ENCODE results near the gene VPS36. TPM values are rescaled to one million over a fixed set of nuclear protein-coding genes. Genes with fewer than 3 reads are reported as not detected.
A peak's percentile ranks its signal among the peaks of the same experiment; 100 is the strongest.

Gene VPS36
- total and polyA plus RNA-seq, 2 of the 13 experiments (the other 11 are each of a cell fraction or from before 2014, with no cell fraction given) = 17.2 to 22.4 TPM

GRCh38 chr13:52449331-52450011, 963 bp downstream of the VPS36 start:
- ChIA-PET CTCF (ENCODE audit: low intra/inter-chr PET ratio, low total read pairs) (interaction anchor here (0.6 kb wide), 1 partner anchor 39 kb away, joined by 3 read pairs; no protein-coding TSS in a partner anchor), POLR2A (interaction anchor here (0.7 to 2.3 kb wide), 3 partner anchors 106 to 203 kb away, joined by 3 to 10 read pairs (median 3); partner anchors contain the start of gene SUGT1)
- Histone ChIP-seq H3K27me3 (ENCODE audit: control insufficient read depth in 1 of 2, insufficient read depth in 2 of 2, low read length in 2 of 2) (no peaks in the 10 kb centered on the region; a peak in 1 of 5 replicates), H3K4me2 (ENCODE audit: low read depth, low read length) (peak overlapping the region; percentile 85), H3K4me3 (replicated peaks in 1 of 3; ENCODE audit: insufficient read depth in 1 of 3, low read depth in 2 of 3, low read length in 3 of 3) (peak overlapping the region; percentile 66 to 87 (median 84)), H3K27ac (ENCODE audit: extremely low read length, insufficient read depth, low read length) (peak overlapping the region; percentile 88), H3K9me3 (ENCODE audit: low read length) (no peaks in the 10 kb centered on the region), H4K20me1 (ENCODE audit: insufficient read depth, low read length) (peaks cover 9% of the 10 kb centered on the region; the same call in 1 of the 2 replicates), H2AFZ (ENCODE audit: low read length) (no peak overlapping the region), H3K4me1 (ENCODE audit: insufficient read depth, low read length) (peaks cover 36% of the 10 kb centered on the region), H3K79me2 (ENCODE audit: insufficient read depth, low read length) (peaks cover 34% of the 10 kb centered on the region), H3K36me3 (replicated peaks in 1 of 2; ENCODE audit: control insufficient read depth in 1 of 2, insufficient read depth in 2 of 2, low read length in 2 of 2) (peaks cover 0 to 2% of the 10 kb centered on the region in 2 experiments; a peak in 2 of 5 replicates), H3K9ac (ENCODE audit: insufficient read depth, low read depth, low read length) (peak overlapping the region; percentile 94)
- FAIRE-seq = no peak
- in situ Hi-C loops (cut with HindIII; ENCODE audit: extremely low pct_ligation_motif_present, low pct_unique_long_range_greater_than_20kb) = loop anchor here (10.0 to 25.0 kb wide), 2 partner anchors 105 to 437 kb away; partner anchors contain the start of genes ALG11, ATP7B and UTP14C
- TSS peak; percentile 59 for BruUV-seq (replicated peaks)
- intact Hi-C loops (cut with micrococcal nuclease; ENCODE audit: unreplicated experiment) = loop anchor here (1.0 to 10.0 kb wide), 3 partner anchors 21 to 205 kb away; partner anchors contain the start of gene SUGT1
- no peak for ATAC-seq
- WGBS (ENCODE audit: low lambda C conversion rate) = 9% methylated on average over 10 of the region's 10 CpGs
- DNase-seq (ENCODE audit: low spot score) = no peak
- no peak for TF ChIP-seq EZH2 (conservative IDR thresholded peaks at IDR 0.05; ENCODE audit: low read depth, low read length)
- TF ChIP-seq ZNF24 (IDR thresholded peaks at IDR 0.05) = no peak
- TF ChIP-seq, protein P1, sequence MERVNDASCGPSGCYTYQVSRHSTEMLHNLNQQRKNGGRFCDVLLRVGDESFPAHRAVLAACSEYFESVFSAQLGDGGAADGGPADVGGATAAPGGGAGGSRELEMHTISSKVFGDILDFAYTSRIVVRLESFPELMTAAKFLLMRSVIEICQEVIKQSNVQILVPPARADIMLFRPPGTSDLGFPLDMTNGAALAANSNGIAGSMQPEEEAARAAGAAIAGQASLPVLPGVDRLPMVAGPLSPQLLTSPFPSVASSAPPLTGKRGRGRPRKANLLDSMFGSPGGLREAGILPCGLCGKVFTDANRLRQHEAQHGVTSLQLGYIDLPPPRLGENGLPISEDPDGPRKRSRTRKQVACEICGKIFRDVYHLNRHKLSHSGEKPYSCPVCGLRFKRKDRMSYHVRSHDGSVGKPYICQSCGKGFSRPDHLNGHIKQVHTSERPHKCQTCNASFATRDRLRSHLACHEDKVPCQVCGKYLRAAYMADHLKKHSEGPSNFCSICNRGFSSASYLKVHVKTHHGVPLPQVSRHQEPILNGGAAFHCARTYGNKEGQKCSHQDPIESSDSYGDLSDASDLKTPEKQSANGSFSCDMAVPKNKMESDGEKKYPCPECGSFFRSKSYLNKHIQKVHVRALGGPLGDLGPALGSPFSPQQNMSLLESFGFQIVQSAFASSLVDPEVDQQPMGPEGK (CRISPR knock-in tag; IDR thresholded peaks at IDR 0.05) = no peak
- no peak for TF ChIP-seq PAX8 (CRISPR knock-in tag; IDR thresholded peaks at IDR 0.05; ENCODE audit: borderline replicate concordance)
- no peak for TF ChIP-seq SUZ12 (IDR thresholded peaks at IDR 0.05; ENCODE audit: low read depth, low read length)
- TF ChIP-seq, protein P2, sequence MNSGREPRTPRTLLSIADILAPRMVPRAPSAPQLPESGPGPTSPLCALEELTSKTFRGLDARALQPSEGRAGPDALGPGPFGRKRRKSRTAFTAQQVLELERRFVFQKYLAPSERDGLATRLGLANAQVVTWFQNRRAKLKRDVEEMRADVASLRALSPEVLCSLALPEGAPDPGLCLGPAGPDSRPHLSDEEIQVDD (CRISPR knock-in tag; IDR thresholded peaks at IDR 0.05; ENCODE audit: borderline replicate concordance) = no peak
- TF ChIP-seq ZNF792 (CRISPR knock-in tag; IDR thresholded peaks at IDR 0.05) = 0 out of 2 replicates have a peak, but pooled peaks have one; percentile 2
- TF ChIP-seq, protein P3, sequence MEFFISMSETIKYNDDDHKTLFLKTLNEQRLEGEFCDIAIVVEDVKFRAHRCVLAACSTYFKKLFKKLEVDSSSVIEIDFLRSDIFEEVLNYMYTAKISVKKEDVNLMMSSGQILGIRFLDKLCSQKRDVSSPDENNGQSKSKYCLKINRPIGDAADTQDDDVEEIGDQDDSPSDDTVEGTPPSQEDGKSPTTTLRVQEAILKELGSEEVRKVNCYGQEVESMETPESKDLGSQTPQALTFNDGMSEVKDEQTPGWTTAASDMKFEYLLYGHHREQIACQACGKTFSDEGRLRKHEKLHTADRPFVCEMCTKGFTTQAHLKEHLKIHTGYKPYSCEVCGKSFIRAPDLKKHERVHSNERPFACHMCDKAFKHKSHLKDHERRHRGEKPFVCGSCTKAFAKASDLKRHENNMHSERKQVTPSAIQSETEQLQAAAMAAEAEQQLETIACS (CRISPR knock-in tag; IDR thresholded peaks at IDR 0.05) = no peak
- TF ChIP-seq, protein P4, sequence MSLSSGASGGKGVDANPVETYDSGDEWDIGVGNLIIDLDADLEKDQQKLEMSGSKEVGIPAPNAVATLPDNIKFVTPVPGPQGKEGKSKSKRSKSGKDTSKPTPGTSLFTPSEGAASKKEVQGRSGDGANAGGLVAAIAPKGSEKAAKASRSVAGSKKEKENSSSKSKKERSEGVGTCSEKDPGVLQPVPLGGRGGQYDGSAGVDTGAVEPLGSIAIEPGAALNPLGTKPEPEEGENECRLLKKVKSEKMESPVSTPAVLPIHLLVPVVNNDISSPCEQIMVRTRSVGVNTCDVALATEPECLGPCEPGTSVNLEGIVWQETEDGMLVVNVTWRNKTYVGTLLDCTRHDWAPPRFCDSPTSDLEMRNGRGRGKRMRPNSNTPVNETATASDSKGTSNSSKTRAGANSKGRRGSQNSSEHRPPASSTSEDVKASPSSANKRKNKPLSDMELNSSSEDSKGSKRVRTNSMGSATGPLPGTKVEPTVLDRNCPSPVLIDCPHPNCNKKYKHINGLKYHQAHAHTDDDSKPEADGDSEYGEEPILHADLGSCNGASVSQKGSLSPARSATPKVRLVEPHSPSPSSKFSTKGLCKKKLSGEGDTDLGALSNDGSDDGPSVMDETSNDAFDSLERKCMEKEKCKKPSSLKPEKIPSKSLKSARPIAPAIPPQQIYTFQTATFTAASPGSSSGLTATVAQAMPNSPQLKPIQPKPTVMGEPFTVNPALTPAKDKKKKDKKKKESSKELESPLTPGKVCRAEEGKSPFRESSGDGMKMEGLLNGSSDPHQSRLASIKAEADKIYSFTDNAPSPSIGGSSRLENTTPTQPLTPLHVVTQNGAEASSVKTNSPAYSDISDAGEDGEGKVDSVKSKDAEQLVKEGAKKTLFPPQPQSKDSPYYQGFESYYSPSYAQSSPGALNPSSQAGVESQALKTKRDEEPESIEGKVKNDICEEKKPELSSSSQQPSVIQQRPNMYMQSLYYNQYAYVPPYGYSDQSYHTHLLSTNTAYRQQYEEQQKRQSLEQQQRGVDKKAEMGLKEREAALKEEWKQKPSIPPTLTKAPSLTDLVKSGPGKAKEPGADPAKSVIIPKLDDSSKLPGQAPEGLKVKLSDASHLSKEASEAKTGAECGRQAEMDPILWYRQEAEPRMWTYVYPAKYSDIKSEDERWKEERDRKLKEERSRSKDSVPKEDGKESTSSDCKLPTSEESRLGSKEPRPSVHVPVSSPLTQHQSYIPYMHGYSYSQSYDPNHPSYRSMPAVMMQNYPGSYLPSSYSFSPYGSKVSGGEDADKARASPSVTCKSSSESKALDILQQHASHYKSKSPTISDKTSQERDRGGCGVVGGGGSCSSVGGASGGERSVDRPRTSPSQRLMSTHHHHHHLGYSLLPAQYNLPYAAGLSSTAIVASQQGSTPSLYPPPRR (CRISPR knock-in tag; IDR thresholded peaks at IDR 0.05; ENCODE audit: borderline replicate concordance) = peak; percentile 2; the same call in 1 of the 2 replicates
- no peak for TF ChIP-seq JUND (CRISPR knock-in tag; IDR thresholded peaks at IDR 0.05)
- TF ChIP-seq ZNF747 (CRISPR knock-in tag; IDR thresholded peaks at IDR 0.05; ENCODE audit: borderline replicate concordance) = no peak
- TF ChIP-seq, protein P5, sequence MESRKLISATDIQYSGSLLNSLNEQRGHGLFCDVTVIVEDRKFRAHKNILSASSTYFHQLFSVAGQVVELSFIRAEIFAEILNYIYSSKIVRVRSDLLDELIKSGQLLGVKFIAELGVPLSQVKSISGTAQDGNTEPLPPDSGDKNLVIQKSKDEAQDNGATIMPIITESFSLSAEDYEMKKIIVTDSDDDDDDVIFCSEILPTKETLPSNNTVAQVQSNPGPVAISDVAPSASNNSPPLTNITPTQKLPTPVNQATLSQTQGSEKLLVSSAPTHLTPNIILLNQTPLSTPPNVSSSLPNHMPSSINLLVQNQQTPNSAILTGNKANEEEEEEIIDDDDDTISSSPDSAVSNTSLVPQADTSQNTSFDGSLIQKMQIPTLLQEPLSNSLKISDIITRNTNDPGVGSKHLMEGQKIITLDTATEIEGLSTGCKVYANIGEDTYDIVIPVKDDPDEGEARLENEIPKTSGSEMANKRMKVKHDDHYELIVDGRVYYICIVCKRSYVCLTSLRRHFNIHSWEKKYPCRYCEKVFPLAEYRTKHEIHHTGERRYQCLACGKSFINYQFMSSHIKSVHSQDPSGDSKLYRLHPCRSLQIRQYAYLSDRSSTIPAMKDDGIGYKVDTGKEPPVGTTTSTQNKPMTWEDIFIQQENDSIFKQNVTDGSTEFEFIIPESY (CRISPR knock-in tag; IDR thresholded peaks at IDR 0.05) = no peak

Measured in HepG2 (cell line).